GM12892 (cell line): ENCODE results near the gene PSMC5.

Experiments used
- POLR2A ChIP-seq: IDR thresholded peaks from 2 replicates; pipeline ENCODE4 v1.6.1; 2011; ENCODE audit warnings: low read depth, low read length, control low read depth
- POLR2AphosphoS5 ChIP-seq: IDR thresholded peaks from 2 replicates; pipeline ENCODE4 v1.6.1; 2011; ENCODE audit warnings: low read depth, low read length, control low read depth

DNA sequence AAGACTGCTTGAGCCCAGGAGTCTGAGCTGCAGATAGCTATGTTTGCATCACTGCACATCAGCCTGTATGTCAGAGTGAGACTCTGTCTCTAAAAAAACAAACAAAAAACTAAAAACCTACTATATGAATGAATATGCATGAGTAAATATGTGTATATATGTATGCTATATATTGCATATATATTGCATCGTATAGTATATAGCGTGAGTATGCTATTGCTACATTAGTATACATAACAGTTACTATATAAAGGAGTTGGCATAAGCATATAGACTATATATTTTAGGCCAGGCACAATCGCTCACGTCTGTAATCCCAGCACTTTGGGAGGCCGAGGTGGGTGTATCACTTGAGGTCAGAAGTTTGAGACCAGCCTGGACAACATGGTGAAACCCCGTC is 37.2 kb upstream of the PSMC5 start:
- TF ChIP-seq POLR2AphosphoS5 (no peak), POLR2A (no peak)
